Gastrocnemius medialis (tissue), 4 donors: ENCODE measurements around the gene ZNF407. TPM values are rescaled to one million over a fixed set of nuclear protein-coding genes. Genes with fewer than 3 reads are reported as not detected.
A peak's percentile ranks its signal among the peaks of the same experiment; 100 is the strongest.

Experiments used
- ATAC-seq, 2 donors: fragments of 150-250 bp; one replicate each; pipeline ENCODE4 v1.9.1; 2016
- DNase-seq, 2 donors: peaks; one replicate each; pipeline ENCODE4 v3.0.0-alpha.2; 2019
- H3K27ac ChIP-seq, 4 donors: fragments of 200-600 bp; sonication (generic); 1 replicate in 1 of 4; 2 replicates in 3 of 4; pipeline ENCODE4 v1.5.1; 2016 to 2018; ENCODE audit warnings: mild to moderate bottlenecking in 2 of 4, moderate library complexity in 1 of 4
- H3K27me3 ChIP-seq, 3 donors: fragments of 200-600 bp; sonication (generic) in 2 of 3; 1 replicate in 1 of 3; 2 replicates in 2 of 3; pipeline versions ENCODE4 v1.5.1 to v1.6.0; 2016 to 2019; ENCODE audit warnings: mild to moderate bottlenecking in 1 of 3, moderate library complexity in 1 of 3
- H3K36me3 ChIP-seq, 2 donors: fragments of 200-600 bp; sonication (generic) in 1 of 2; one replicate each; pipeline ENCODE4 v1.5.1; 2017 to 2018
- H3K4me1 ChIP-seq, 2 donors: fragments of 200-600 bp; sonication (generic) in 1 of 2; one replicate each; pipeline ENCODE4 v1.5.1; 2016 to 2017; ENCODE audit warnings: mild to moderate bottlenecking in 2 of 2
- H3K4me3 ChIP-seq, 4 donors: fragments of 200-600 bp; sonication (generic) in 3 of 4; 1 replicate in 1 of 4; 2 replicates in 3 of 4; pipeline ENCODE4 v1.5.1; 2016 to 2019; ENCODE audit warnings: mild to moderate bottlenecking in 2 of 4
- H3K9me3 ChIP-seq, 3 donors: fragments of 200-600 bp; sonication (generic) in 2 of 3; 1 replicate in 1 of 3; 2 replicates in 2 of 3; pipeline ENCODE4 v1.5.1; 2016 to 2019
- POLR2A ChIP-seq, 2 donors: fragments of 450-650 bp; IDR thresholded peaks; one replicate each; pipeline ENCODE4 v1.6.1; 2017; ENCODE audit warnings: antibody characterized with exemption in 2 of 2, mild to moderate bottlenecking in 2 of 2, moderate library complexity in 2 of 2
- in situ Hi-C, 4 donors: fragments of 200-750 bp; cut with MboI; loops; one replicate each; pipeline versions ENCODE4 v1.15.0 to v1.8.0; 2017; ENCODE audit warnings: low sequenced_read_pairs in 4 of 4
- intact Hi-C: fragments of 100-400 bp; cut with DNase I; formaldehyde crosslinking; loops from one replicate; pipeline ENCODE4 v1.15.1; 2023; ENCODE audit warnings: low total_unique reads
- total RNA-seq, 4 donors: library from RNA; depleted of rRNA; stranded (reverse); fragments of >200 nt; gene quantifications; one replicate each; pipeline versions ENCODE4 v1.1.0 to v1.2.3, GENCODE V29; 2016
- TF ChIP-seq, protein P1 (sequence below), 5 experiments: fragments of 450-650 bp in 3 of 5; fragments of 200-600 bp in 2 of 5; sonication (generic) in 2 of 5; IDR thresholded peaks in 4 of 5; conservative IDR thresholded peaks in 1 of 5; 1 replicate in 4 of 5; 2 replicates in 1 of 5; pipeline ENCODE4 v1.5.1; 2016 to 2019; ENCODE audit warnings: antibody characterized with exemption in 5 of 5, mild to moderate bottlenecking in 3 of 5, moderate library complexity in 3 of 5

ZNF407 gene
- total RNA-seq, 4 donors from 2014 or later, result 5.9 to 11.4 (median 9.2) TPM

- Histone ChIP-seq H3K9me3 (no peaks in the 10 kb centered on the region), H3K4me3 (no peak overlapping the region), H3K4me1 (peaks cover 8 to 9% of the 10 kb centered on the region in 2 donors), H3K27ac (no peak overlapping the region), H3K27me3 (no peaks in the 10 kb centered on the region), H3K36me3 (no peaks in the 10 kb centered on the region)
- no peak for DNase-seq
- intact Hi-C loops (no loop called here), in situ Hi-C loops (no loop called here)
- ATAC-seq, result no peak
- TF ChIP-seq, protein P1, sequence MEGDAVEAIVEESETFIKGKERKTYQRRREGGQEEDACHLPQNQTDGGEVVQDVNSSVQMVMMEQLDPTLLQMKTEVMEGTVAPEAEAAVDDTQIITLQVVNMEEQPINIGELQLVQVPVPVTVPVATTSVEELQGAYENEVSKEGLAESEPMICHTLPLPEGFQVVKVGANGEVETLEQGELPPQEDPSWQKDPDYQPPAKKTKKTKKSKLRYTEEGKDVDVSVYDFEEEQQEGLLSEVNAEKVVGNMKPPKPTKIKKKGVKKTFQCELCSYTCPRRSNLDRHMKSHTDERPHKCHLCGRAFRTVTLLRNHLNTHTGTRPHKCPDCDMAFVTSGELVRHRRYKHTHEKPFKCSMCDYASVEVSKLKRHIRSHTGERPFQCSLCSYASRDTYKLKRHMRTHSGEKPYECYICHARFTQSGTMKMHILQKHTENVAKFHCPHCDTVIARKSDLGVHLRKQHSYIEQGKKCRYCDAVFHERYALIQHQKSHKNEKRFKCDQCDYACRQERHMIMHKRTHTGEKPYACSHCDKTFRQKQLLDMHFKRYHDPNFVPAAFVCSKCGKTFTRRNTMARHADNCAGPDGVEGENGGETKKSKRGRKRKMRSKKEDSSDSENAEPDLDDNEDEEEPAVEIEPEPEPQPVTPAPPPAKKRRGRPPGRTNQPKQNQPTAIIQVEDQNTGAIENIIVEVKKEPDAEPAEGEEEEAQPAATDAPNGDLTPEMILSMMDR (IDR thresholded peaks at IDR 0.05 in 4 of 5, conservative IDR thresholded peaks at IDR 0.05 in 1 of 5), result no peak
- TF ChIP-seq POLR2A (IDR thresholded peaks at IDR 0.05), result no peak
These were observed 258.8 kb downstream of the ZNF407 start for GRCh38 chr18:74856434-74856833.

- in situ Hi-C loops, result no loop called here
- no peak overlapping the region for H3K4me3 ChIP-seq
These were observed 259.3 kb downstream of the ZNF407 start for GRCh38 chr18:74856928-74857327.

DNA sequence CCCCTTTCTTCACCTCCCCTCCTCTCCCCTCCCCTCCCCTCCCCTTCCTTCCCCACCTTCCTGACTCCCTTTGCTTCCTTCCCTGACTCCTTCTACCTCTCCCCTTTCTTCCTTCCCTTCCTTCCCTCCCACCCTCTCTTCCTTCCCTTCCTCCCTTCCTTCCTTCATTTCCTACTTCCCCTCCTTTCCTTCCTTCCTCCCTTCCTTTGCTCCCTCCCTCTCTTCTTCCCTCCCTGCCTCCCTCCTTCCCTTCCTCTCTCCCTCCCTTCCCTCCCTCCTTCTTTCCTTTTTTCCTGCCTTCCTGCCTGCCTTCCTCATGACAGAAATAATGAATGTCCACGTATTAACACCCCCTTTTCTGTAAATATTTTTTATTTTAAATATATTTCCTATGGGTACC is 260.2 kb downstream of the ZNF407 start:
- Histone ChIP-seq H3K4me3 (no peak overlapping the region), H3K36me3 (no peaks in the 10 kb centered on the region), H3K9me3 (no peaks in the 10 kb centered on the region), H3K4me1 (peaks cover 17 to 19% of the 10 kb centered on the region in 2 donors), H3K27me3 (no peaks in the 10 kb centered on the region), H3K27ac (no peak overlapping the region)
- DNase-seq (no peak), ATAC-seq (no peak)
- in situ Hi-C loops (no loop called here), intact Hi-C loops (no loop called here)
- no peak for TF ChIP-seq POLR2A (IDR thresholded peaks at IDR 0.05)
- TF ChIP-seq, protein P1 (IDR thresholded peaks at IDR 0.05 in 4 of 5, conservative IDR thresholded peaks at IDR 0.05 in 1 of 5), result no peak

More at GRCh38 chr18:74856928-74857327, 259.3 kb downstream of the ZNF407 start:
- no peak overlapping the region for H3K27ac ChIP-seq
- H3K4me1 ChIP-seq, result peaks cover 10 to 14% of the 10 kb centered on the region in 2 donors
- no peaks in the 10 kb centered on the region for H3K9me3 ChIP-seq
- TF ChIP-seq POLR2A (IDR thresholded peaks at IDR 0.05), result no peak
- TF ChIP-seq, protein P1 (IDR thresholded peaks at IDR 0.05 in 4 of 5, conservative IDR thresholded peaks at IDR 0.05 in 1 of 5), result no peak
- H3K27me3 ChIP-seq, result no peaks in the 10 kb centered on the region
- no peak for DNase-seq
- no peaks in the 10 kb centered on the region for H3K36me3 ChIP-seq
- no peak for ATAC-seq
- intact Hi-C loops, result no loop called here

- no peak for DNase-seq
- Histone ChIP-seq H3K4me3 (no peak overlapping the region), H3K27ac (peak overlapping the region in 3 of 4 donors; percentile 29 to 47 (median 29)), H3K4me1 (peaks cover 17 to 19% of the 10 kb centered on the region in 2 donors), H3K9me3 (no peaks in the 10 kb centered on the region), H3K36me3 (no peaks in the 10 kb centered on the region), H3K27me3 (no peaks in the 10 kb centered on the region)
- ATAC-seq, result peak; percentile 27 to 51
- in situ Hi-C loops, result no loop called here
- intact Hi-C loops, result no loop called here
- TF ChIP-seq, protein P1 (IDR thresholded peaks at IDR 0.05 in 4 of 5, conservative IDR thresholded peaks at IDR 0.05 in 1 of 5), result no peak
- no peak for TF ChIP-seq POLR2A (IDR thresholded peaks at IDR 0.05)
These were observed 263.5 kb downstream of the ZNF407 start for GRCh38 chr18:74861154-74861553.

- intact Hi-C loops, result no loop called here
- no peak for TF ChIP-seq POLR2A (IDR thresholded peaks at IDR 0.05)
- TF ChIP-seq, protein P1 (IDR thresholded peaks at IDR 0.05 in 4 of 5, conservative IDR thresholded peaks at IDR 0.05 in 1 of 5), result no peak
- ATAC-seq (peak; percentile 75 to 85), DNase-seq (peak; percentile 15 to 23)
- in situ Hi-C loops, result no loop called here
- Histone ChIP-seq H3K27me3 (no peaks in the 10 kb centered on the region), H3K27ac (peak overlapping the region in 3 of 4 donors; percentile 9 to 47 (median 29)), H3K36me3 (no peaks in the 10 kb centered on the region), H3K4me1 (peaks cover 17 to 19% of the 10 kb centered on the region in 2 donors), H3K4me3 (no peak overlapping the region), H3K9me3 (no peaks in the 10 kb centered on the region)
These were observed 264.4 kb downstream of the ZNF407 start for GRCh38 chr18:74862094-74862493.
